AG04450 (cell line): Measurements from ENCODE around the gene IQGAP1. TPM values are rescaled to one million over a fixed set of nuclear protein-coding genes. Genes with fewer than 3 reads are reported as not detected.

Experiments
- CTCF ChIA-PET: fragments of 300-600, 350-600 bp; formaldehyde crosslinking; extraction: SDS; loops from one replicate; lab custom pipeline; 2022; ENCODE audit warnings: antibody characterized with exemption, inconsistent platforms; lab: Charles Lee
- POLR2A ChIA-PET: fragments of 350-600 bp; formaldehyde crosslinking; extraction: SDS; loops from one replicate; lab custom pipeline; 2021; ENCODE audit warnings: antibody characterized with exemption, inconsistent platforms; lab: Yijun Ruan, JAX
- DNase-seq: peaks from one replicate; pipeline ENCODE4 v3.0.0-alpha.2; 2011; ENCODE audit warnings: low read depth, low spot score
- H3K27ac ChIP-seq: one replicate; pipeline ENCODE4 v1.5.1; 2012; ENCODE audit warnings: low read depth, low read length, control low read depth
- H3K27me3 ChIP-seq: one replicate; pipeline ENCODE4 v1.6.0; 2012; ENCODE audit warnings: low read length; ENCODE audit not compliant: control insufficient read depth, insufficient read depth
- H3K4me3 ChIP-seq: 2 replicates; pipeline ENCODE4 v1.5.1; 2011; ENCODE audit warnings: mild to moderate bottlenecking, low read depth, low read length, control low read depth
- H3K9me3 ChIP-seq: 2 replicates; pipeline ENCODE4 v1.5.1; 2012; ENCODE audit warnings: low read length; ENCODE audit not compliant: control insufficient read depth, insufficient read depth
- polyA plus RNA-seq: library from polyadenylated mRNA; depleted of rRNA; stranded (reverse); fragments of >200 nt; gene quantifications from 2 replicates; pipeline ENCODE4 v1.2.3, GENCODE V29; 2011
- TF ChIP-seq, protein P1 (sequence below): IDR thresholded peaks from 2 replicates; pipeline ENCODE4 v1.5.1; 2011; ENCODE audit warnings: low read depth, low read length, control low read depth, inconsistent platforms

The IQGAP1 gene
- polyA plus RNA-seq, 1 experiment = 170 TPM

GRCh38 chr15:90360746-90361145 lies 27.3 kb upstream of the IQGAP1 start:
- no peak for DNase-seq
- TF ChIP-seq, protein P1, sequence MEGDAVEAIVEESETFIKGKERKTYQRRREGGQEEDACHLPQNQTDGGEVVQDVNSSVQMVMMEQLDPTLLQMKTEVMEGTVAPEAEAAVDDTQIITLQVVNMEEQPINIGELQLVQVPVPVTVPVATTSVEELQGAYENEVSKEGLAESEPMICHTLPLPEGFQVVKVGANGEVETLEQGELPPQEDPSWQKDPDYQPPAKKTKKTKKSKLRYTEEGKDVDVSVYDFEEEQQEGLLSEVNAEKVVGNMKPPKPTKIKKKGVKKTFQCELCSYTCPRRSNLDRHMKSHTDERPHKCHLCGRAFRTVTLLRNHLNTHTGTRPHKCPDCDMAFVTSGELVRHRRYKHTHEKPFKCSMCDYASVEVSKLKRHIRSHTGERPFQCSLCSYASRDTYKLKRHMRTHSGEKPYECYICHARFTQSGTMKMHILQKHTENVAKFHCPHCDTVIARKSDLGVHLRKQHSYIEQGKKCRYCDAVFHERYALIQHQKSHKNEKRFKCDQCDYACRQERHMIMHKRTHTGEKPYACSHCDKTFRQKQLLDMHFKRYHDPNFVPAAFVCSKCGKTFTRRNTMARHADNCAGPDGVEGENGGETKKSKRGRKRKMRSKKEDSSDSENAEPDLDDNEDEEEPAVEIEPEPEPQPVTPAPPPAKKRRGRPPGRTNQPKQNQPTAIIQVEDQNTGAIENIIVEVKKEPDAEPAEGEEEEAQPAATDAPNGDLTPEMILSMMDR = no peak
- Histone ChIP-seq H3K9me3 (no peaks in the 10 kb centered on the region), H3K4me3 (no peak overlapping the region), H3K27ac (no peak overlapping the region), H3K27me3 (no peaks in the 10 kb centered on the region)
- POLR2A ChIA-PET = interaction anchor here (0.6 kb wide), 1 partner anchor 90 kb away, joined by 4 read pairs; no protein-coding TSS in a partner anchor
- CTCF ChIA-PET = interaction anchor here (0.8 to 5.7 kb wide), 2 partner anchors 41 to 122 kb away, joined by 3 to 38 read pairs; no protein-coding TSS in a partner anchor

DNA sequence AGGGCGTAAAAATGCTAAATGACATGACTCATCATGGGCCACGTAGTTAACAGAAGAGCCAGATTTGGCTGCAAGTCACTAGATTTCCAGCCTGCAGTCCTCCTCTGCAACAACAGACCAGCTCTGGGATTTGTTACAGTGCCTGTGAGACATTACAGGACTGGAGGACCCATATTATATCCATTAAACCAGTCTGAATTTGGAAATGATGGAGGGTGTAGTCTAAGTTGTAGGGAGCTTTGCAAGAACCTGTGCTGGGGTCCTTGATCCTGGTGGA lies 25.2 kb upstream of the IQGAP1 start:
- H3K27me3 ChIP-seq = no peaks in the 10 kb centered on the region
- no peak overlapping the region for H3K4me3 ChIP-seq
- H3K9me3 ChIP-seq = no peaks in the 10 kb centered on the region
- ChIA-PET CTCF (interaction anchor here (0.7 to 5.7 kb wide), 6 partner anchors 11 to 256 kb away, joined by 3 to 38 read pairs (median 4); no protein-coding TSS in a partner anchor), POLR2A (interaction anchor here (0.5 to 2.5 kb wide), 3 partner anchors 24 to 51 kb away, joined by 3 to 8 read pairs (median 4); partner anchors contain the start of gene IQGAP1)
- TF ChIP-seq, protein P1 = no peak
- DNase-seq = peak; percentile 53
- peak overlapping the region; percentile 53 for H3K27ac ChIP-seq

DNA sequence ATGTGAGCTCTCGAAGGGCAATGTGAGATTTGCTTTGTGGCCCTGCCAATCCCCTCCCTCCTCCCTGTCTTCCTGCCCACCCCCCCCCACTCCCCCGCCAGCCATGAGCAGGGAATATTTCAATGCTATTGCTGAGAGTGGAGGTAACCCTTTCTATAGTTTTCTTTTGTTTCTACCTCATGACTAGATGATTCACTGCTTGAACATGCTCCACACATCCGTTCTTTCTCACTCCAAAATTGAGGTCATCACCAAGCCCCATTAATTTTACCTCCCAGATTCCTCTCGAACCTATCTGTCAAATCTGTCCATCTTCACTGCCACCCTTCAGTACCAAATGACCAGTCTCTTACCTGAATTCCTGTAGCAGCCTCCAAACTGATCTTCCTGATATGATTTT lies 23.8 kb upstream of the IQGAP1 start:
- Histone ChIP-seq H3K9me3 (no peaks in the 10 kb centered on the region), H3K27ac (peak overlapping the region; percentile 66), H3K27me3 (no peaks in the 10 kb centered on the region), H3K4me3 (no peak overlapping the region)
- TF ChIP-seq, protein P1 = no peak
- DNase-seq = no peak
- POLR2A ChIA-PET = no interaction called here
- CTCF ChIA-PET = interaction anchor here (1.0 to 5.7 kb wide), 3 partner anchors 15 to 118 kb away, joined by 3 to 38 read pairs (median 4); no protein-coding TSS in a partner anchor

DNA sequence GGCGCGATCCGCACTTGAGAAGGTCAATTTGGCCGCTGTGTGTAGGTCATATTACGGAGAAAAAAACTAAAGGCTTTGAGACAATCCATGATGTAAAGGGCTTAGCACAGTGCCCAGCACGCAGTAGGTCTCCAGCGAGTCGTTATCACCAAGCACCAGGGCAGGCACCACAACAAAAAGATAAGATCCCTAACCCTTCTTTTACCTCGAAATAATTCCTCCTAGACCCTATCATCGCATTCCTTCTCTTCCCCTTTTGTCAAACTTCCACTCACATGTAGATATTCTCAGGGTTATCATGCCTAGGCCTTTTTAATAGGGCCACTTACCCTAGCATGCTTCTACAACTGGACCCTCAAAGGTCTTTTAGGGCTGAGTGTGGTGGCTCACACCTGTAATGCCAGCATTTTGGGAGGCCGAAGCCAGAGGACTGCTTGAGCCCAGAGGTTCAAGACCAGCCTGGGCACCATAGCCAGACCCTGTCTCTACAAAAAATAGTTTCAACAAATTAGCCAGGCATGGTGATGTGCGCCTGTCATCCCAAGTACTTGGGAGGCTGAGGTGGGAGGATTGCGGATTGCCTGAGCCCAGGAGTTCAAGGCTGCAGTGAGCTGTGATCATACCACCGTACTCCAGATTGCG lies 22.5 kb upstream of the IQGAP1 start:
- TF ChIP-seq, protein P1 = no peak
- CTCF ChIA-PET = interaction anchor here (0.8 to 1.3 kb wide), 2 partner anchors 45 to 117 kb away, joined by 3 to 4 read pairs; no protein-coding TSS in a partner anchor
- Histone ChIP-seq H3K4me3 (no peak overlapping the region), H3K9me3 (no peaks in the 10 kb centered on the region), H3K27ac (no peak overlapping the region), H3K27me3 (no peaks in the 10 kb centered on the region)
- no peak for DNase-seq
- POLR2A ChIA-PET = no interaction called here

DNA sequence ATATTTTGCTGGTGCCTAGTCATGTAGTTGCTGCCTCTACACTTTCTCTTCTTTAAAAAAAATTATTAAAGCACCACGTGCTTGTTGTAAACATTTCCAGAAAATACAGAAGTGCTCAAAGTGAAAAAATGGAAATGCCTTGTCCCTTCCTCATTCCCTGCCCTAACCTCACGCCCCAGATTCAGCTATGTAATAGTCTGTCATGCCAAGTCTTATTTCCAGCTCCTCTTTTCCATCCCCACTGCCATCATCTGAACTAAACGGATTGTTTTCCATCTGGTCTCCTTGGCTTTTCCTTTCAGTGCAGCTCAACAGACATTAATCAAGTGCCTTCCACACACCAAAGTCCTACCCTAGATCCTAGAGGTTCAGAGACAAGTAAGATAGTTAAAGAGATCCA lies 20.5 kb upstream of the IQGAP1 start:
- Histone ChIP-seq H3K4me3 (no peak overlapping the region), H3K9me3 (no peaks in the 10 kb centered on the region), H3K27me3 (no peaks in the 10 kb centered on the region), H3K27ac (no peak overlapping the region)
- ChIA-PET POLR2A (interaction anchor here (0.6 to 1.5 kb wide), 3 partner anchors 17 to 52 kb away, joined by 3 to 6 read pairs (median 5); partner anchors contain the start of gene IQGAP1), CTCF (interaction anchor here (0.5 to 1.3 kb wide), 2 partner anchors 42 to 48 kb away, joined by 3 to 4 read pairs; no protein-coding TSS in a partner anchor)
- TF ChIP-seq, protein P1 = no peak
- no peak for DNase-seq
